Upper lobe of left lung (tissue), 4 donors: ENCODE data around the gene TPM4.

Experiments
- POLR2A ChIP-seq, 4 donors: fragments of 450-650 bp; IDR thresholded peaks; one replicate each; pipeline ENCODE4 v1.5.1; 2016 to 2017; ENCODE audit warnings: antibody characterized with exemption in 4 of 4, mild to moderate bottlenecking in 2 of 4
- POLR2AphosphoS5 ChIP-seq, 2 donors: sonication (generic); formaldehyde crosslinking; IDR thresholded peaks; one replicate each; pipeline ENCODE4 v1.5.1; 2017; ENCODE audit warnings: antibody characterized with exemption in 2 of 2
- TF ChIP-seq, protein P1 (sequence below), 6 experiments: fragments of 450-650 bp in 4 of 6; fragments of 200-600 bp in 2 of 6; sonication (generic) in 2 of 6; IDR thresholded peaks; one replicate each; pipeline ENCODE4 v1.5.1; 2016 to 2019; ENCODE audit warnings: antibody characterized with exemption in 6 of 6

DNA sequence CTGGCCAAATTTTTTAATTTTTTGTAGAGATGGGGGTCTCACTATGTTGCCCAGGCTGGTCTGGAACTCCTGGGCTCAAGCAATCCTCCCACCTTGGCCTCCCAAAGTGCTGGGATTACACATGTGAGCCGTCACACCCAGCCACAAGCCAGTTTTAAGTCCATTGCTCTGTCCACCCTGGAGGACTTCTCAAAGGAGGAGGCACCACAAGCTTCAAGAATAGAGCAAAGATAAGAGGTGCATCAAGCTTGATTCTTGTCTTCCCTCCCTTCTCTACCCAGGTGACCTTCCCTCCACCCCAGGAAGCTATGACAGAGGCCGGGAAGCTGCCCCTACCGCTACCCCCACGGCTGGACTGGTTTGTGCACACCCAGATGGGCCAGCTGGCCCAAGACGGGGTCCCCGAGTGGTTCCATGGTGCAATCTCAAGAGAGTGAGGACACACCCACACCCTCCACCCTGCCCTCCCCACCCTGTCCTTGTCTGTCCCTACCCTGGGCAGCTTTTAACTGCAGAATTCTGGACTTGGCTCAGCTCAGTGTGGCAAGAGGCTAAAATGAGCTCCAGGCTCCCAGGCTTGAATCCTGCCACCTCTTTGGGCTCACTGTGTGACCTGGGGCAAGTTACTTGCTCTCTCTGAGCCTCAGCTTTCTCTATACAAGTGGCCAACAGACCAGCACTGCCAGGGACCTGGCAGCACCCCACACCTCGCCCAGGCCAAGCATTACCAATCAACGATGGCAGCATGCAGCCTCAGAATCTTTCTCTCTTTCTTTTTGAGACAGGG, 72.3 kb downstream of the TPM4 start:
- TF ChIP-seq, protein P1, sequence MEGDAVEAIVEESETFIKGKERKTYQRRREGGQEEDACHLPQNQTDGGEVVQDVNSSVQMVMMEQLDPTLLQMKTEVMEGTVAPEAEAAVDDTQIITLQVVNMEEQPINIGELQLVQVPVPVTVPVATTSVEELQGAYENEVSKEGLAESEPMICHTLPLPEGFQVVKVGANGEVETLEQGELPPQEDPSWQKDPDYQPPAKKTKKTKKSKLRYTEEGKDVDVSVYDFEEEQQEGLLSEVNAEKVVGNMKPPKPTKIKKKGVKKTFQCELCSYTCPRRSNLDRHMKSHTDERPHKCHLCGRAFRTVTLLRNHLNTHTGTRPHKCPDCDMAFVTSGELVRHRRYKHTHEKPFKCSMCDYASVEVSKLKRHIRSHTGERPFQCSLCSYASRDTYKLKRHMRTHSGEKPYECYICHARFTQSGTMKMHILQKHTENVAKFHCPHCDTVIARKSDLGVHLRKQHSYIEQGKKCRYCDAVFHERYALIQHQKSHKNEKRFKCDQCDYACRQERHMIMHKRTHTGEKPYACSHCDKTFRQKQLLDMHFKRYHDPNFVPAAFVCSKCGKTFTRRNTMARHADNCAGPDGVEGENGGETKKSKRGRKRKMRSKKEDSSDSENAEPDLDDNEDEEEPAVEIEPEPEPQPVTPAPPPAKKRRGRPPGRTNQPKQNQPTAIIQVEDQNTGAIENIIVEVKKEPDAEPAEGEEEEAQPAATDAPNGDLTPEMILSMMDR (IDR thresholded peaks at IDR 0.05), result no peak
- TF ChIP-seq POLR2AphosphoS5 (IDR thresholded peaks at IDR 0.05), result no peak
- no peak for TF ChIP-seq POLR2A (IDR thresholded peaks at IDR 0.05)
